ENCODE measurements around the gene PEF1.

Gene PEF1

DNA sequence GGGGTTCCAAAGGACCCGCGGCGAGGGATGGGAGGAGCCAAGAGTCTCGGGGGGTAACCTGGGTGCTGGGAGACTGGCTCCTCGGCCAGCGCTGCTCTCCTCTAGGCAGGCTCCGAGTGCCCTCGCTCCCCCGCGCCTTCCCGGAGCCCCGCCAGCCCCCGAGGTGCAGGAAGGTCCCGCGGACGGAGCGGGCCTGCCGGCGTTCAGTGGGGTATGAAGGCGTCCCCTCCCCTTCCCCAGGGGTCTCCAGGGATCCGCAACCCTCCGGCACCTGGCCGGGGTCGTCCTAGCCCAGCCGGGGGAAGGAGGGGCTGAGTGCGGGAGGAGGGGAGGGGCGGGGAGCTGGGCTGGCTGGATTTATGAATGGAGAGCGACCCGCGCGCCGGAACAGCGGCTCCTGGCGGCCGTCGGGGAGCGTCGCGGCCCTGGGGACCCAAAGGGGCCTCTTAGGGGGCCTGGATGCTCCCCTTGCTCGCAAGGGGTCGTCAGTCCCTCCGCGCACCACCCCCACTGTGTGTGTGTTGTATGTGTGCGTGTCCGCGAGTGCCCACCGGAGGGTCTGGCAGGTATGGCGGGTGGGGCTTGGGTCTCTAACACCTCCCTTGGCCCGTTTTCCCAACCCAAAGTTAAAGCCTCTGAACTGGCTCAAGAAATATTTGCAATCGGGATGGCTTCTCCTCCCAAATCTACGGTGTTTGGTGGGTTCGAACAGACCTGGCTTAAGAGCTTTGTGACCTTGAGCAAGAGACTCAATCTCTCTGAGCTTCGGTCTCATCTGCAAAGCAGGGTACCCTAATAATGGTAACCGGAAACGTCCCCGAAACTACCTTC, 26.5 kb downstream of the PEF1 start:
- H3K9ac ChIP-seq (ENCODE audit: low read length): no peak overlapping the region
- peaks cover 20% of the 10 kb centered on the region for H3K27me3 ChIP-seq (replicated peaks; ENCODE audit: control insufficient read depth, insufficient read depth, low read length)
- no peaks in the 10 kb centered on the region for H3K36me3 ChIP-seq (ENCODE audit: control insufficient read depth, insufficient read depth, low read length, severe bottlenecking)
- peak overlapping the region; percentile 69 for H3K4me3 ChIP-seq (ENCODE audit: low read length)
- DNase-seq (ENCODE audit: low read depth): peak; percentile 75
- no peaks in the 10 kb centered on the region for H3K9me3 ChIP-seq (ENCODE audit: control insufficient read depth, low read length)
- H3K4me1 ChIP-seq (ENCODE audit: control insufficient read depth, insufficient read depth, low read length): no peaks in the 10 kb centered on the region

DNA sequence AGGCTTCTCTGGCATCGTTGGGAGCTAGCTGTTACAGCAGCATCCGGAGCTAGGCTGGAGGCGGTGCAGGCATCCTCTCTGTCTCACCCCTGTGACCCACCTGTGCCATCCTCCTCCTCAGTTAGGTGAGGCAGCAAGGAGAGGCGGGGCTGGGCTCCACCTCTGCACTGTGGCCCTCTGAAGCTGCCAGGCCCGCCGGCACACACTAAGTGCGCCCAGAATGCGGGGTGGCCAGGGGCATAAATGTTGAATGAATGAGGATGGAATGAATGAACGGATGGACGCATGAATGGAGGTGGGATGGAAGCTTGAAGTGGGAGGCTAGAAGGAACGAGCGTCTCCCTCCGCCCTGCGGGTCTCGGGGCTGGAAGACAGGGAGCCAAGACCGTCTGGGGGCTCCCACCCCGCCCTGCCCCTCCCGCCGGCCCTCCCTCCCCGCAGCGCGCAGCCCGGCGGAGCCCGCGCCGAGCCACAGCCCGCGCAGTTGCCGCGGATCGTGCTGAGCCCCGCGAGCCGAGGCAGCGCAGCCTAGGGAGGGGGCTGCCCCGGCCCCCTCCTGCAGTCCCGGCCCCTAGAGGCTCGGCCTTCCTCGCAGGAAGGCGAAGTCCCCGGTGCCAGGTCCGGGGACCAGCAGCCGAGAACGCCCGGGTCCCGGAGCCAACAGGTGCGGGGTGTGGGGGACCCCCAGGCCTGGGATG, 27.3 kb downstream of the PEF1 start, which contains the start of gene HCRTR1:
Gene HCRTR1 (plus strand): TSS at position 472 of the 698 bp plus-strand sequence. CDS start 1,504 bp downstream, outside the sequence.
- peak; percentile 9 for DNase-seq (ENCODE audit: low read depth)
- Histone ChIP-seq H3K9me3 (ENCODE audit: control insufficient read depth, low read length) (no peaks in the 10 kb centered on the region), H3K36me3 (ENCODE audit: control insufficient read depth, insufficient read depth, low read length, severe bottlenecking) (no peaks in the 10 kb centered on the region), H3K9ac (ENCODE audit: low read length) (no peak within 1 kb of the TSS), H3K4me3 (ENCODE audit: low read length) (peak within 1 kb of the TSS; percentile 69), H3K4me1 (ENCODE audit: control insufficient read depth, insufficient read depth, low read length) (no peaks in the 10 kb centered on the region), H3K27me3 (replicated peaks; ENCODE audit: control insufficient read depth, insufficient read depth, low read length) (peaks cover 20% of the 10 kb centered on the region)

DNA sequence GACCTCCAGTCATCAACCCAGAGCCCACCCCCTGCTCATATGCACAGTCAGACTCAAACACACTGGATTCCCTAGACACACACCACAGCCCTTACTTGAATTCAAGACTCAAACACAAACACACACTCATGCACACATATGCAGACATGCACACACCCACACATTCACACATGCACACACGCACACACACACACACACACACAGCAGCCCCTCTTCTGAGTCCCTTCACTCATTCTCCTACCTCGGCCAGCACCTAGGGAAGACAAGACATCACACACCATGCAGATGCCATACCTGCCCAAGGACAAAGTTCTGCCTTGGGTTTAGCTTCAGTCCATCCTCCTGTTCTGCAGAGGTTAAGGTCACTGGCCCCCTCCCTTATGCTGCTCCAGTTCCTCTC, 28.7 kb downstream of the PEF1 start:
- Histone ChIP-seq H3K9me3 (ENCODE audit: control insufficient read depth, low read length) (no peaks in the 10 kb centered on the region), H3K36me3 (ENCODE audit: control insufficient read depth, insufficient read depth, low read length, severe bottlenecking) (no peaks in the 10 kb centered on the region), H3K9ac (ENCODE audit: low read length) (no peak overlapping the region), H3K27me3 (replicated peaks; ENCODE audit: control insufficient read depth, insufficient read depth, low read length) (peaks cover 20% of the 10 kb centered on the region), H3K4me1 (ENCODE audit: control insufficient read depth, insufficient read depth, low read length) (no peaks in the 10 kb centered on the region), H3K4me3 (ENCODE audit: low read length) (no peak overlapping the region)
- DNase-seq (ENCODE audit: low read depth): no peak

DNA sequence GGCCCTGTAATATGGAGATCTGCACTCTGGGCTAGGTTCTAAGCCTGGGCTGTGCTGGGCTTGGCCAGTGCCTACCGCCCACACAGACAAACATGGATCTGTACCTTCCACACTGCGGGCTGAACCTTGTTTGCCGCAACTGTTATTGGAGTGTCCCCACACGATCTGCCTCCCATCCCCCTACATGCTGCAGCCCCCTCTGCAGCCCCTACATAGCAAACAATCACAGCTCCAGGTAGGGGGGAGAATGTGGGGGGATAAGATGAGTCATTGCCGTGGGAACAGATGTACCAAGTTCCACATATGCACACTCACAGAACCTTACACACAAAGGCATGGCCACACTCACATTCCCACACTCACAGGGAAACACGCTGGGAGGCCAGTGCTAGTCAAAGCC, 29.3 kb downstream of the PEF1 start:
- Histone ChIP-seq H3K9ac (ENCODE audit: low read length) (no peak overlapping the region), H3K36me3 (ENCODE audit: control insufficient read depth, insufficient read depth, low read length, severe bottlenecking) (no peaks in the 10 kb centered on the region), H3K9me3 (ENCODE audit: control insufficient read depth, low read length) (no peaks in the 10 kb centered on the region), H3K27me3 (replicated peaks; ENCODE audit: control insufficient read depth, insufficient read depth, low read length) (peaks cover 20% of the 10 kb centered on the region), H3K4me1 (ENCODE audit: control insufficient read depth, insufficient read depth, low read length) (no peaks in the 10 kb centered on the region), H3K4me3 (ENCODE audit: low read length) (no peak overlapping the region)
- no peak for DNase-seq (ENCODE audit: low read depth)

DNA sequence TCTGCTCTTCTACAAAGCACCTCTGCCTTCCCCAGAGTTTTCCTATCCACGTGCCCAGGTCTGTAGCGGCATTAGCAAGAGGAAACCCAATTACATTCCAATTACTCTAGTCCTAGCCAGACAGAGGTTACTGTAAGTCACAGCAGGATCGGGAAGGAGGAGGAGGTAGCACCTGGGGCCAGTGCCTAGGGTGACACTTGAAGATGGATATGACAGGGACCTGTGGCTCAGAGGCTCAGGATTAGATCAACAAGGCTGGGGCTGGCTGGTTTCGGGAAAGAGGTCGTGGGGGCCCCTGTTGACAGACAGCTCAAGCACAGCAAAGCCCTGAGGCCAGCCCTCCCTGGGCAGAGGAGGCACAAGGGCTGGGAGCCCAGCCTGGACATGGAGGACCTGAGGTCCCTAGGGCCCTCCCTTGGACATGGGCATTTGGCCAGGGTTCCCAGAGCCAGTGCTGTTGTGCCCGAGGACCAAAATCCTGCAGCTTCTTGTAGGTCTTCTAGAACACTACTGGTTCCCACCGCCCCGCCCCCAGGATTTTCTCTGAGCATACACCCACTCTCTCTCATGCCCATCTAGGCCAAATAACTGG, 30.2 kb downstream of the PEF1 start:
- H3K4me3 ChIP-seq (ENCODE audit: low read length): no peak overlapping the region
- no peaks in the 10 kb centered on the region for H3K9me3 ChIP-seq (ENCODE audit: control insufficient read depth, low read length)
- H3K9ac ChIP-seq (ENCODE audit: low read length): no peak overlapping the region
- H3K27me3 ChIP-seq (replicated peaks; ENCODE audit: control insufficient read depth, insufficient read depth, low read length): peaks cover 20% of the 10 kb centered on the region
- DNase-seq (ENCODE audit: low read depth): no peak
- H3K36me3 ChIP-seq (ENCODE audit: control insufficient read depth, insufficient read depth, low read length, severe bottlenecking): no peaks in the 10 kb centered on the region
- H3K4me1 ChIP-seq (ENCODE audit: control insufficient read depth, insufficient read depth, low read length): no peaks in the 10 kb centered on the region

DNA sequence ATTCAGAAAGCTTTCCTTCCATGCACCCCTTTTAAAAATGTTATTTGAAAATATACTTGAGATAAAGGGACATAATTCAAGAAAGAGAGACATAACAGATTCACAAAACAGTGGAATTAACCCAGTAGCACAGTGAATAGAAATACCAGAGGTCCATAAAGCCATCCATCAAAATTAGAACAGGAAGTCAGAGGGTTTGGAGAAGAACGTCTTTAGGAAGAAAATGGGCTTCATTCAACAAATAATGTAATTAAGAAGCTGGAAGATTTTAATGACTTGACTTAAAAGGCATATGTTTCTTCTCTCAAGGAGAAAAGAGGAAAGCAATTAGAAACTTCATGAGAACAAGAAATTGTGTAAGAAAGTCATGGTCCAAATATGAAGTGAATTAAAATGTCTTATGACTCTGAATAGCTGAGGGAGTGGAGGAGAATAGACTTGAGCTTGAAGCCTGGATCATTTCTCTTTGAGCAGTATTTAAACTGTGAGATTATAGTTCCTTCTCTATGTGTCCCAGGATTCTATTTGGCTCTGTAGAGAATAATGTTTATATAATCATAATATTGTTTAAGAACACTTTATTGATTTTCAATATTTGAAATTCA, 35.1 kb downstream of the PEF1 start:
- Histone ChIP-seq H3K9me3 (ENCODE audit: control insufficient read depth, low read length) (no peaks in the 10 kb centered on the region), H3K36me3 (ENCODE audit: control insufficient read depth, insufficient read depth, low read length, severe bottlenecking) (no peaks in the 10 kb centered on the region), H3K9ac (ENCODE audit: low read length) (no peak overlapping the region), H3K4me3 (ENCODE audit: low read length) (no peak overlapping the region), H3K27me3 (replicated peaks; ENCODE audit: control insufficient read depth, insufficient read depth, low read length) (no peaks in the 10 kb centered on the region), H3K4me1 (ENCODE audit: control insufficient read depth, insufficient read depth, low read length) (no peaks in the 10 kb centered on the region)
- peak; percentile 34 for DNase-seq (ENCODE audit: low read depth)

DNA sequence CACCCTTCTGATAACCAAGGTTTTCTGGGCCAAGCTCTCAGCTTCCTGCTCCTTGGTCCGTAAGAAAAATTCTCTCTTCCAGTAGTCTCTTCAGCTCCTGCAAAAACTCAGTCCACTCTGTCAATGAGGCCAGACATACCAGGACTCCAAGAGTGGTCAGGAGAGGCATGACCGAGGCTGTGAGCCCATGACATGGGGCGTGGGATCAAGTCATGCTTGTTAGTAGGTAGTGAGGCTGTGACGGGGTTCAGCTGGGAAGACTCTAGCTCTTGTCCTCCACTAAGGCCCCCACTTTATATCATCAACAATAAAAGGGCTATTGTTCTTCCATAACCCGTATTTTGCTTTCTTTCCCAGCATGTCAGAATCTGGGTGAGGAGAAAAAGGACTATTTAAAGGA, 37.3 kb downstream of the PEF1 start:
- Histone ChIP-seq H3K9me3 (ENCODE audit: control insufficient read depth, low read length) (no peaks in the 10 kb centered on the region), H3K9ac (ENCODE audit: low read length) (no peak overlapping the region), H3K36me3 (ENCODE audit: control insufficient read depth, insufficient read depth, low read length, severe bottlenecking) (no peaks in the 10 kb centered on the region), H3K4me1 (ENCODE audit: control insufficient read depth, insufficient read depth, low read length) (no peaks in the 10 kb centered on the region), H3K27me3 (replicated peaks; ENCODE audit: control insufficient read depth, insufficient read depth, low read length) (no peaks in the 10 kb centered on the region), H3K4me3 (ENCODE audit: low read length) (no peak overlapping the region)
- DNase-seq (ENCODE audit: low read depth): no peak

DNA sequence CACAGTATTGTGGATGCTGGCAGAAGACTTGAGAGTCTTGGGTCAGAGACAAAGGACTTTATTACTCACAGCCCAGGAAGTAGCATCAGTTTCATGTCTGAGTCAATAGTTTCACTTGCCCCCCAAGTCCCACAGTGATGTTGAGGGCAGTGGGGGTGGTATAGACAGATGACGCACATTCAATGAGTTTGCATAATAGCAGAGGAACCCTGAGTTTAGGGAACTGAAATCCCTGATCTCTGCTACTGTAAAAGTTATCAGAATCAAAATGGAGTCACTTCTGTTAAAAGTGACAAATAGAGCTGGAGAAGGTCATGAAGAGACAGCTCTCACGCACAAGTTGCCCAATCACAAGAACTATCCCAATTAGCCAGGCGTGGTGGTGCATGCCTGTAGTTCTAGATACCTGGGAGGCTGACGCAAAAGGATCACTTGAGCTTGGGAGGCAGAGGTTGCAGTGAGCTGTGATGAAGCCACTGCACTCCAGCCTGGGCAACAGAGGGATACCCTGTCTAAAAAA, 38.7 kb downstream of the PEF1 start:
- no peak overlapping the region for H3K9ac ChIP-seq (ENCODE audit: low read length)
- no peaks in the 10 kb centered on the region for H3K4me1 ChIP-seq (ENCODE audit: control insufficient read depth, insufficient read depth, low read length)
- H3K27me3 ChIP-seq (replicated peaks; ENCODE audit: control insufficient read depth, insufficient read depth, low read length): no peaks in the 10 kb centered on the region
- H3K9me3 ChIP-seq (ENCODE audit: control insufficient read depth, low read length): no peaks in the 10 kb centered on the region
- no peak for DNase-seq (ENCODE audit: low read depth)
- H3K4me3 ChIP-seq (ENCODE audit: low read length): no peak overlapping the region
- no peaks in the 10 kb centered on the region for H3K36me3 ChIP-seq (ENCODE audit: control insufficient read depth, insufficient read depth, low read length, severe bottlenecking)

DNA sequence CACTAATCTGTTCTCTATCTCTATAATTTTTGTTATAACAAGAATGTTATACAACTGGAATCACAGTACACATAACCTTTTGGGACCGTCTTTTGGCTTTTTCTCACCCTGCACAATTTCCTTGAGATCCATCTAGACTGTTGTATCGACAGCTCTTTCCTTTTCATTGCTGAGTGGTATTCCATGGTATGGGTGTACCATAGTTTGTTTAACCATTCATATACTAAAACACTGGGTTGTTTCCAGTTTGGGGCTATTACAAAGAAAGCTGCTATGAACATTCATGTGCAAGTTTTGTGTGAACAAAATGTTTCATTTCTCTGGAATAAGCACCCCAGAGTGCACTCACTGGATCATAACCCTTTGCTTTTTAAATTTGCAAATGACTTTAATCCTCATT, 42.6 kb downstream of the PEF1 start:
- no peaks in the 10 kb centered on the region for H3K4me1 ChIP-seq (ENCODE audit: control insufficient read depth, insufficient read depth, low read length)
- no peak for DNase-seq (ENCODE audit: low read depth)
- no peak overlapping the region for H3K9ac ChIP-seq (ENCODE audit: low read length)
- no peak overlapping the region for H3K4me3 ChIP-seq (ENCODE audit: low read length)
- no peaks in the 10 kb centered on the region for H3K9me3 ChIP-seq (ENCODE audit: control insufficient read depth, low read length)
- H3K27me3 ChIP-seq (replicated peaks; ENCODE audit: control insufficient read depth, insufficient read depth, low read length): no peaks in the 10 kb centered on the region
- no peaks in the 10 kb centered on the region for H3K36me3 ChIP-seq (ENCODE audit: control insufficient read depth, insufficient read depth, low read length, severe bottlenecking)

DNA sequence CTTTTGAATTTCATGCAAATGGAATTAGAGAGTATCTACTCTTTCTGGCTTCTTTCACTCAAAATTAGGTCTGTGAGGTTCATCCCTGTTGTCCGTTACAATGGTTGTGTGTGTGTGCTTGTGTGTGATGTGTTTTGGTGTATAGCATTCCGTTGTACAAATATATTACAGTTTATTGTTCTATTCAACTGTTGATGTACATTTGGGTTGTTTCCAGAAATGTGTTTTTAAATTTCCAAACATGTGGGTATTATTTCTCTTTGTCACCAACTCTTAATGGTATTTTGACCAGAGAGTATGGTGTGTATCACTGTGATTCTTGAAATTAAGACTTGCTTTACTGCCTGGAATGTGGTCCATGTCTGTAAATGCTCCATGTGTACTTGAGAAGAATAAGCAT, 44.0 kb downstream of the PEF1 start:
- DNase-seq (ENCODE audit: low read depth): no peak
- Histone ChIP-seq H3K4me3 (ENCODE audit: low read length) (no peak overlapping the region), H3K9me3 (ENCODE audit: control insufficient read depth, low read length) (no peaks in the 10 kb centered on the region), H3K9ac (ENCODE audit: low read length) (no peak overlapping the region), H3K27me3 (replicated peaks; ENCODE audit: control insufficient read depth, insufficient read depth, low read length) (no peaks in the 10 kb centered on the region), H3K36me3 (ENCODE audit: control insufficient read depth, insufficient read depth, low read length, severe bottlenecking) (no peaks in the 10 kb centered on the region), H3K4me1 (ENCODE audit: control insufficient read depth, insufficient read depth, low read length) (no peaks in the 10 kb centered on the region)

DNA sequence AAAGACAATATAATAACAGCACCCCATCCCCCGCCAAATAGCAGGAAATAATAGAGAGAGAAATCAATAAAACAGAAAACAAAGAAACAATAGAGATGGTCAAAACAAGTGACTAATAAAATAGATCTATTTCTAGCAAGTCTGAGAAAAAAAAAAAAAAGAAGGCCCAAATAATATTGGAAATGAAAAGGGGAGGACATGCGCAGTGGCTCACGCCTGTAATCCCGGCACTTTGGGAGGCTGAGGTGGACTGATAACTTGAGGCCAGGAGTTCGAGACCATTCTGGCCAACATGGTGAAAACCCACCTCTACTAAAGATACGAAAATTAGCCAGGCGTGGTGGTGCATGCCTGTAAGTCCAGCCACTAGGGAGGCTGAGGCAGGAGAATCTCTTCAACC, 45.7 kb downstream of the PEF1 start:
- DNase-seq (ENCODE audit: low read depth): no peak
- no peak overlapping the region for H3K9ac ChIP-seq (ENCODE audit: low read length)
- H3K4me1 ChIP-seq (ENCODE audit: control insufficient read depth, insufficient read depth, low read length): no peaks in the 10 kb centered on the region
- H3K27me3 ChIP-seq (replicated peaks; ENCODE audit: control insufficient read depth, insufficient read depth, low read length): no peaks in the 10 kb centered on the region
- H3K9me3 ChIP-seq (ENCODE audit: control insufficient read depth, low read length): no peaks in the 10 kb centered on the region
- no peaks in the 10 kb centered on the region for H3K36me3 ChIP-seq (ENCODE audit: control insufficient read depth, insufficient read depth, low read length, severe bottlenecking)
- no peak overlapping the region for H3K4me3 ChIP-seq (ENCODE audit: low read length)
